Stomach (tissue), 9 donors: ENCODE measurements around the gene SLC35F3. TPM values are rescaled to one million over a fixed set of nuclear protein-coding genes. Genes with fewer than 3 reads are reported as not detected.
"Not testable (repeated sequence)": the region's sequence is repeated elsewhere in the genome, so short reads cannot be mapped to it uniquely, and the experiment has no call there.

ENCODE experiments used
- DNase-seq, 2 donors: peaks; one replicate each; pipeline versions ENCODE4 v3.0.0 to v3.0.0-alpha.2; 2013 to 2019
- H3K27ac ChIP-seq, 5 donors: fragments of 200-600 bp in 4 of 5; sonication (generic) in 4 of 5; one replicate each; pipeline ENCODE4 v1.5.1; 2013 to 2019; ENCODE audit warnings: mild to moderate bottlenecking in 1 of 5, moderate library complexity in 1 of 5
- H3K27me3 ChIP-seq, 3 donors: fragments of 200-600 bp; sonication (generic); one replicate each; pipeline ENCODE4 v1.5.1; 2017 to 2019; ENCODE audit warnings: mixed run types in 1 of 3
- H3K36me3 ChIP-seq, 4 donors: fragments of 200-600 bp; sonication (generic); 1 replicate in 3 of 4; 2 replicates in 1 of 4; pipeline ENCODE4 v1.5.1; 2016 to 2019
- H3K4me1 ChIP-seq, 4 donors: fragments of 200-600 bp; sonication (generic); one replicate each; pipeline ENCODE4 v1.5.1; 2016 to 2019
- H3K4me3 ChIP-seq, 4 donors: fragments of 200-600 bp; sonication (generic) in 3 of 4; one replicate each; pipeline ENCODE4 v1.5.1; 2016 to 2019; ENCODE audit warnings: mild to moderate bottlenecking in 1 of 4
- H3K9me3 ChIP-seq, 4 donors: fragments of 200-600 bp; sonication (generic); one replicate each; pipeline ENCODE4 v1.5.1; 2016 to 2019
- EP300 ChIP-seq: sonication (generic); formaldehyde crosslinking; IDR thresholded peaks from one replicate; pipeline ENCODE4 v1.6.1; 2017; ENCODE audit warnings: antibody characterized with exemption
- POLR2A ChIP-seq, 4 donors: fragments of 450-650 bp; IDR thresholded peaks; one replicate each; pipeline ENCODE4 v1.6.1; 2016; ENCODE audit warnings: antibody characterized with exemption in 4 of 4, control low read depth in 2 of 4, mild to moderate bottlenecking in 1 of 4, moderate library complexity in 1 of 4
- POLR2AphosphoS5 ChIP-seq, 3 donors: sonication (generic); formaldehyde crosslinking; IDR thresholded peaks; one replicate each; pipeline ENCODE4 v1.6.1; 2016; ENCODE audit warnings: antibody characterized with exemption in 3 of 3
- WGBS, 5 donors: extraction: QIAGEN DNeasy Blood & Tissue Kit in 3 of 5; methylation state at CpG; one replicate each; pipeline versions ENCODE4 v1.1.5 to v1.1.7; 2013 to 2018; 5-methylcytosine and 5-hydroxymethylcytosine counted together
- intact Hi-C: fragments of 100-400 bp; cut with DNase I; formaldehyde crosslinking; loops from one replicate; pipeline ENCODE4 v1.15.1; 2023; ENCODE audit warnings: low total_unique reads
- polyA plus RNA-seq, 3 donors: library from polyadenylated mRNA; stranded (reverse); fragments of 200-250 nt; gene quantifications; one replicate each; pipeline ENCODE4 v1.2.3, GENCODE V29; 2013
- total RNA-seq, 5 donors: library from RNA; depleted of rRNA; stranded (reverse); fragments of >200 nt; gene quantifications; one replicate each; pipeline versions ENCODE4 v1.1.0 to v1.2.3, GENCODE V29; 2014 to 2016
- TF ChIP-seq, protein P1 (sequence below), 7 experiments: fragments of 450-650 bp in 4 of 7; fragments of 200-600 bp in 3 of 7; sonication (generic) in 3 of 7; IDR thresholded peaks; one replicate each; pipeline ENCODE4 v1.5.1; 2016 to 2019; ENCODE audit warnings: antibody characterized with exemption in 7 of 7, control low read depth in 2 of 7, mild to moderate bottlenecking in 1 of 7
- donor health status: healthy with polysubstance abuse.
- donor health status: Bipolar disorder and iron deficiency.
- donor health status: healthy.

SLC35F3 gene
- total and polyA plus RNA-seq, 8 donors: under 0.01 to 1.5 (median 0.59) TPM; not detected in 2

DNA sequence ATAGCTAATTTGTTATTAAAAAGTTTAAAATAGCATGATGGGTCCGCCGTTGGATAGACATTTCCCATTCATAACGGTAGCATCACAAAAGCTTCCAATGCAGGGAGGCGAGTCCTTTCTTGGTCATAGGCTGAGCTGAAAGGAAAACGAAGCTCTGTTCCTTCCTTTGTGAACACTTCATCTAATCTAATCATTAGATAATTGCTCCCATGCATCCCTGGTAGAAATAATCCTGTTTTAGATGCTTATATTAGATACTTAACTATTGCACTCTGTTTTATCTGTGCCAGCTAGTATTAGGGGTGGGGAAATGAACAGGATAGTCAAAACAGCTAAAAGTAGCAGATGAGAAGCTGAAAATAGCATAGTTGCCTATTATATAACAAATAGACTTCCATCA, 215.0 kb downstream of the SLC35F3 start:
- DNase-seq: no peak
- Histone ChIP-seq H3K4me3 (no peak overlapping the region), H3K36me3 (no peaks in the 10 kb centered on the region), H3K27ac (no peak overlapping the region), H3K9me3 (no peaks in the 10 kb centered on the region), H3K4me1 (peaks cover 0 to 3% (median 0%) of the 10 kb centered on the region in 4 donors), H3K27me3 (peaks cover 0 to 12% (median 0%) of the 10 kb centered on the region in 3 donors)
- TF ChIP-seq POLR2A (IDR thresholded peaks at IDR 0.05): no peak
- whole genome bisulfite sequencing, 5 donors: 78 to 89% (median 80%) methylated on average over 5 of the region's 5 CpGs
- intact Hi-C loops: loop anchor here (10.0 kb wide), 1 partner anchor 205 kb away; no protein-coding TSS in a partner anchor

DNA sequence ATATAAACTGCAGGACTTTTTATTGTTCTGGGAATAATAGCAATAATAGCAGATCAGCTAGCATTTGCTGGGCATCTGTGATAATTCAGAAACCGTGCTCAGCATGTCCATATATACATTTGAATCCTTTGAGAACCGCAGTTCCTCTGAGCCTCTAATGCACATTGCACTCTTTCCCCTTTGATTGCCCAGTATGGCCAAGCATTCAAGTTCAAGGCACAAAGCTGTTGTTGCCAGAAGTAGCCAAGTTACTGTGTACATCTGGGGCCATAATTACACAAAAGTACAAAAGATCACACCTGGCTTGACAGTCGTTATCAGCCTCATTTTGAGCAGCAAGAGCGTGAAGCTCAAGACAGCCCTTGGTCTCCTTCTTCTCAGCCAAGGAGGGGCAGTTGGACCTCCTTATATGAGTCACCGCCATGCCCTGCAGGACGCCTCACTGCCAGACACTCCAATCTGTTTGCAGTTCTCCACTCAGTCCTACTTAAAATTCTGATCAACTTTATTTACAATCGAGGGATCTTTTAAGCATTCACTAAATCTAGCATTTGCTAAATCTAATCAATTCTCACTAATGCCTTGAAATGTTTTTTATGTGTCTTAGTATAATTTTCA, 216.0 kb downstream of the SLC35F3 start:
- no peak for DNase-seq
- intact Hi-C loops: no loop called here
- WGBS, 5 donors: 48 to 60% (median 54%) methylated on average over 7 of the region's 7 CpGs

DNA sequence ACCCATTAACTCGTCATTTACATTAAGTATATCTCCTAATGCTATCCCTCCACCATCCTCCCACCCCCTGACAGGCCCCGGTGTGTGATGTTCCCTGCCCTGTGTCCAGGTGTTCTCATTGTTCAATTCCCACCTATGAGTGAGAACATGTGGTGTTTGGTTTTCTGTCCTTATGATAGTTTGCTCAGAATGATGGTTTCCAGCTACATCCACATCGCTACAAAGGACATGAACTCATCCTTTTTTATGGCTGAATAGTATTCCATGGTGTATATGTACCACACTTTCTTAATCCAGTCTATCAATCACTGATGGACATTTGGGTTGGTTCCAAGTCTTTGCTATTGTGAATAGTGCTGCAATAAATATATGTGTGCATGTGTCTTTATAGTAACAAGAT, 217.2 kb downstream of the SLC35F3 start:
- intact Hi-C loops, DNase-seq, H3K36me3 ChIP-seq, H3K4me1 ChIP-seq, H3K9me3 ChIP-seq, H3K27ac ChIP-seq, H3K4me3 ChIP-seq: not testable (repeated sequence)
- WGBS, 5 donors: 82 to 93% (median 88%) methylated on average over 3 of the region's 3 CpGs
- peaks cover 0 to 30% (median 6%) of the 10 kb centered on the region in 3 donors for H3K27me3 ChIP-seq

More for the DNA sequence above, 216.0 kb downstream of the SLC35F3 start:
- H3K27ac ChIP-seq: no peak overlapping the region
- H3K4me1 ChIP-seq: no peaks in the 10 kb centered on the region
- peaks cover 0 to 22% (median 5%) of the 10 kb centered on the region in 3 donors for H3K27me3 ChIP-seq
- H3K36me3 ChIP-seq: no peaks in the 10 kb centered on the region
- TF ChIP-seq POLR2A (IDR thresholded peaks at IDR 0.05) (no peak), EP300 (no peak), POLR2AphosphoS5 (IDR thresholded peaks at IDR 0.05) (no peak)
- TF ChIP-seq, protein P1, sequence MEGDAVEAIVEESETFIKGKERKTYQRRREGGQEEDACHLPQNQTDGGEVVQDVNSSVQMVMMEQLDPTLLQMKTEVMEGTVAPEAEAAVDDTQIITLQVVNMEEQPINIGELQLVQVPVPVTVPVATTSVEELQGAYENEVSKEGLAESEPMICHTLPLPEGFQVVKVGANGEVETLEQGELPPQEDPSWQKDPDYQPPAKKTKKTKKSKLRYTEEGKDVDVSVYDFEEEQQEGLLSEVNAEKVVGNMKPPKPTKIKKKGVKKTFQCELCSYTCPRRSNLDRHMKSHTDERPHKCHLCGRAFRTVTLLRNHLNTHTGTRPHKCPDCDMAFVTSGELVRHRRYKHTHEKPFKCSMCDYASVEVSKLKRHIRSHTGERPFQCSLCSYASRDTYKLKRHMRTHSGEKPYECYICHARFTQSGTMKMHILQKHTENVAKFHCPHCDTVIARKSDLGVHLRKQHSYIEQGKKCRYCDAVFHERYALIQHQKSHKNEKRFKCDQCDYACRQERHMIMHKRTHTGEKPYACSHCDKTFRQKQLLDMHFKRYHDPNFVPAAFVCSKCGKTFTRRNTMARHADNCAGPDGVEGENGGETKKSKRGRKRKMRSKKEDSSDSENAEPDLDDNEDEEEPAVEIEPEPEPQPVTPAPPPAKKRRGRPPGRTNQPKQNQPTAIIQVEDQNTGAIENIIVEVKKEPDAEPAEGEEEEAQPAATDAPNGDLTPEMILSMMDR (IDR thresholded peaks at IDR 0.05): no peak
- H3K4me3 ChIP-seq: no peak overlapping the region
- H3K9me3 ChIP-seq: no peaks in the 10 kb centered on the region

DNA sequence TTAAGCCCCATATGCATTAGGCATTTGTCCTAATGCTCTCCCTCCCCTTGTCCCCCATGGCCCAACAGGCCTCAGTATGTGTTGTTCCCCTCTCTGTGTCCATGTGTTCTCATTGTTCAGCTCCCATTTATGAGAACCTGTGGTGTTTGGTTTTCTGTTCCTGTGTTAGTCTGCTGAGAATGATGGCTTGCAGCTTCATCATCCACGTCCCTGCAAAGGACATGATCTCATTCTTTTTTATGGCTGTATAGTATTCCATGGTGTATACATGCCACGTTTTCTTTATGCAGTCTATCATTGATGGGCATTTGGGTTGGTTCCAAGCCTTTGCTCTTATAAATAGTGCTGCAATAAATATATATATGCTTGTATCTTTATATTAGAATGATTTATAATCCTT, 218.1 kb downstream of the SLC35F3 start:
- H3K4me1 ChIP-seq, H3K27ac ChIP-seq, H3K36me3 ChIP-seq, H3K9me3 ChIP-seq, intact Hi-C loops, H3K4me3 ChIP-seq, DNase-seq: not testable (repeated sequence)
- peaks cover 0 to 40% (median 10%) of the 10 kb centered on the region in 3 donors for H3K27me3 ChIP-seq
- 75 to 83% (median 82%) methylated on average over 2 of the region's 2 CpGs for WGBS, 5 donors

DNA sequence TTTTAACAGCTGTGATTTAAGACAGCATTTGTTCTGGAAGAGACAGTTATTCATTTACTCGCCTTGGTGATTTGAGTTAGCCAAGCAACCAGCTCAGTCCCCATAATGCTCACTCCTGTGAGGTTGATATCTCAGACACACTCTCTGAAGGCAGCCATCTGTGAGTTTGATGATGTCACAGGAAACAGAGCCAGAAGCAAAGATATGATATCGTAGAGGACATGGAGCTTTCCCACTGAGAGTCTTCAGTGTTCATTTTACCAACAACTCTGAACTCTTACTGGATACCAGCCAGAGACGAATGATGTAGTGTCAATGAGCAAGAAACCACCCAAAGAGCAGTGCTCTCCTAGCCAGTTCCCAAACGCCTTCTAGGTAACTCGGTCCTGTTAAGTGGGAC, 219.4 kb downstream of the SLC35F3 start:
- peaks cover 0 to 48% (median 10%) of the 10 kb centered on the region in 3 donors for H3K27me3 ChIP-seq
- H3K4me1 ChIP-seq: no peaks in the 10 kb centered on the region
- peak in 1 of 2 donors; percentile 18 for DNase-seq
- no peak overlapping the region for H3K27ac ChIP-seq
- no peaks in the 10 kb centered on the region for H3K9me3 ChIP-seq
- TF ChIP-seq, protein P1 (IDR thresholded peaks at IDR 0.05): no peak
- no peak for TF ChIP-seq POLR2AphosphoS5 (IDR thresholded peaks at IDR 0.05)
- no peak for TF ChIP-seq EP300
- TF ChIP-seq POLR2A (IDR thresholded peaks at IDR 0.05): no peak
- no peaks in the 10 kb centered on the region for H3K36me3 ChIP-seq
- H3K4me3 ChIP-seq: no peak overlapping the region
- intact Hi-C loops: no loop called here
- WGBS, 5 donors: 56 to 70% (median 67%) methylated on average over 5 of the region's 5 CpGs

DNA sequence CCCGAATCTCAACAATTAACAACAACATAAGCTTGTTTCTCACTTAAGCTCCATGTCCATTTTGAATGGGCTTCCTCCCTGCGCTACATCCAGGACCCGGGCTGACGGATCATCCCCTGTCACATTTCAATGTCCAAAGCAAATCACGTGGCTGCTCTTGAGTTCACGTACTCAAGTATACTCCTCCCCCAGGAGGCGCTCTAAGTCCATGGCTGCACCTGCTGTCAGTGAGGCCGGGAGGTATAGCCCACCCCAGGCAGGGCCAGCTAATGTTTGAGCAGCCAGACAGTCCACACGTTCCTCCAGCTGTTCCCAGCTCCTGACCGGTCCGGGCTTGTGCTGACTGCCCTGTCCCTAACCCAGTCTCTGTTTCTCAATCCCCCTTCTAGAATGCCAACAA, 220.8 kb downstream of the SLC35F3 start:
- intact Hi-C loops: no loop called here
- H3K4me1 ChIP-seq: no peaks in the 10 kb centered on the region
- no peak overlapping the region for H3K4me3 ChIP-seq
- no peaks in the 10 kb centered on the region for H3K36me3 ChIP-seq
- no peak overlapping the region for H3K27ac ChIP-seq
- DNase-seq: peak in 1 of 2 donors; percentile 57
- peaks cover 0 to 48% (median 10%) of the 10 kb centered on the region in 3 donors for H3K27me3 ChIP-seq
- no peak for TF ChIP-seq POLR2A (IDR thresholded peaks at IDR 0.05)
- no peak for TF ChIP-seq POLR2AphosphoS5 (IDR thresholded peaks at IDR 0.05)
- TF ChIP-seq EP300: no peak
- TF ChIP-seq, protein P1 (IDR thresholded peaks at IDR 0.05): no peak
- 8 to 15% (median 12%) methylated on average over 11 of the region's 11 CpGs for WGBS, 5 donors
- no peaks in the 10 kb centered on the region for H3K9me3 ChIP-seq
